Sigmoid colon (tissue), 7 donors: ENCODE results near the gene CD8A. TPM values are rescaled to one million over a fixed set of nuclear protein-coding genes. Genes with fewer than 3 reads are reported as not detected.

Source experiments
- DNase-seq: peaks from one replicate; pipeline ENCODE4 v3.0.0-alpha.2; 2019
- H3K27ac ChIP-seq, 4 donors: fragments of 200-600 bp; sonication (generic); one replicate each; pipeline ENCODE4 v1.5.1; 2016 to 2019; ENCODE audit warnings: mild to moderate bottlenecking in 1 of 4
- H3K27me3 ChIP-seq, 3 donors: fragments of 200-600 bp; sonication (generic); one replicate each; pipeline ENCODE4 v1.5.1; 2019; ENCODE audit warnings: mild to moderate bottlenecking in 1 of 3
- H3K36me3 ChIP-seq, 4 donors: fragments of 200-600 bp; sonication (generic); one replicate each; pipeline ENCODE4 v1.5.1; 2016 to 2019
- H3K4me1 ChIP-seq, 4 donors: fragments of 200-600 bp; sonication (generic); one replicate each; pipeline ENCODE4 v1.5.1; 2017 to 2019
- H3K4me3 ChIP-seq, 4 donors: fragments of 200-600 bp; sonication (generic); one replicate each; pipeline ENCODE4 v1.5.1; 2017 to 2019; ENCODE audit warnings: mild to moderate bottlenecking in 2 of 4, moderate library complexity in 1 of 4
- H3K9me3 ChIP-seq, 4 donors: fragments of 200-600 bp in 3 of 4; sonication (generic) in 3 of 4; one replicate each; pipeline versions ENCODE4 v1.5.1 to v1.6.1; 2013 to 2019
- EP300 ChIP-seq, 4 donors: sonication (generic); formaldehyde crosslinking; IDR thresholded peaks; one replicate each; pipeline ENCODE4 v1.6.1; 2017; ENCODE audit warnings: antibody characterized with exemption in 4 of 4
- POLR2A ChIP-seq, 2 donors: fragments of 450-650 bp; IDR thresholded peaks; one replicate each; pipeline ENCODE4 v1.6.1; 2016; ENCODE audit warnings: antibody characterized with exemption in 2 of 2, mild to moderate bottlenecking in 2 of 2, moderate library complexity in 2 of 2
- POLR2AphosphoS5 ChIP-seq, 4 donors: sonication (generic); formaldehyde crosslinking; IDR thresholded peaks; one replicate each; pipeline ENCODE4 v1.6.1; 2017; ENCODE audit warnings: antibody characterized with exemption in 4 of 4
- WGBS, 2 donors: extraction: QIAGEN DNeasy Blood & Tissue Kit; methylation state at CpG; one replicate each; pipeline ENCODE4 v1.1.7; 2013; 5-methylcytosine and 5-hydroxymethylcytosine counted together
- intact Hi-C: fragments of 100-400 bp; cut with DNase I; formaldehyde crosslinking; loops from one replicate; pipeline ENCODE4 v1.15.1; 2023
- polyA plus RNA-seq, 3 donors: library from polyadenylated mRNA; stranded (reverse); fragments of 200-250 nt; gene quantifications; one replicate each; pipeline ENCODE4 v1.2.3, GENCODE V29; 2013
- total RNA-seq, 4 donors: library from RNA; depleted of rRNA; stranded (reverse); fragments of >200 nt; gene quantifications; one replicate each; pipeline ENCODE4 v1.1.0, GENCODE V29; 2016
- TF ChIP-seq, protein P1 (sequence below), 4 experiments: fragments of 450-650 bp in 3 of 4; fragments of 200-600 bp in 1 of 4; IDR thresholded peaks; one replicate each; pipeline ENCODE4 v1.5.1; 2016 to 2019; ENCODE audit warnings: antibody characterized with exemption in 4 of 4, mild to moderate bottlenecking in 3 of 4, moderate library complexity in 2 of 4
- donor health status: healthy with polysubstance abuse.
- donor health status: Bipolar disorder and iron deficiency.
- donor health status: healthy.

The CD8A gene
- total and polyA plus RNA-seq, 7 donors, result 0.36 to 15.5 (median 0.84) TPM; not detected in 1

DNA sequence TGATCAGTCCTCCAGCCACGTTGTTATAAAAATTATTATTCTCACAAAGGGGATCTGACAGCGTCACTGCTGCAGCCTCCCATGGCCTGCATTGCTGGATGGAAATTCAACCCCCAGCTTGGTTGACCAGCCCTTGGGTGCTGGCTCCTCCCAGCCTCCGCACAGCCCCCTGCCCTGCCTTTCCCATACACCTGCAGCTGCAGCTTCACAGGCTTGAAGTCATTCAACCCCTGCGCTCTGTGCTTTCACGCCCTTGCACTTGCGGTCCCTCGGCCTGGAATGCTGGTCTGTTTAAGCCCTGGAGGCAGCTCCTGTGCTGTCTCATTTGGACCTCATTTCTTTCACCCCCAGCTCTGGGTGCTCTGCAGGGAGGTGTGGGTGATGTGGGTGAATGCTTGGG lies 860 bp upstream of the CD8A start:
- H3K27me3 ChIP-seq, result peaks cover 33 to 73% (median 58%) of the 10 kb centered on the region in 3 donors
- no peaks in the 10 kb centered on the region for H3K36me3 ChIP-seq
- H3K4me1 ChIP-seq, result peaks cover 0 to 34% (median 29%) of the 10 kb centered on the region in 4 donors
- intact Hi-C loops, result no loop called here
- TF ChIP-seq POLR2AphosphoS5 (IDR thresholded peaks at IDR 0.05) (no peak), EP300 (IDR thresholded peaks at IDR 0.05) (no peak), POLR2A (IDR thresholded peaks at IDR 0.05) (no peak)
- TF ChIP-seq, protein P1, sequence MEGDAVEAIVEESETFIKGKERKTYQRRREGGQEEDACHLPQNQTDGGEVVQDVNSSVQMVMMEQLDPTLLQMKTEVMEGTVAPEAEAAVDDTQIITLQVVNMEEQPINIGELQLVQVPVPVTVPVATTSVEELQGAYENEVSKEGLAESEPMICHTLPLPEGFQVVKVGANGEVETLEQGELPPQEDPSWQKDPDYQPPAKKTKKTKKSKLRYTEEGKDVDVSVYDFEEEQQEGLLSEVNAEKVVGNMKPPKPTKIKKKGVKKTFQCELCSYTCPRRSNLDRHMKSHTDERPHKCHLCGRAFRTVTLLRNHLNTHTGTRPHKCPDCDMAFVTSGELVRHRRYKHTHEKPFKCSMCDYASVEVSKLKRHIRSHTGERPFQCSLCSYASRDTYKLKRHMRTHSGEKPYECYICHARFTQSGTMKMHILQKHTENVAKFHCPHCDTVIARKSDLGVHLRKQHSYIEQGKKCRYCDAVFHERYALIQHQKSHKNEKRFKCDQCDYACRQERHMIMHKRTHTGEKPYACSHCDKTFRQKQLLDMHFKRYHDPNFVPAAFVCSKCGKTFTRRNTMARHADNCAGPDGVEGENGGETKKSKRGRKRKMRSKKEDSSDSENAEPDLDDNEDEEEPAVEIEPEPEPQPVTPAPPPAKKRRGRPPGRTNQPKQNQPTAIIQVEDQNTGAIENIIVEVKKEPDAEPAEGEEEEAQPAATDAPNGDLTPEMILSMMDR (IDR thresholded peaks at IDR 0.05), result no peak
- peaks cover 0 to 3% (median under 1%) of the 10 kb centered on the region in 4 donors for H3K9me3 ChIP-seq
- no peak overlapping the region for H3K4me3 ChIP-seq
- WGBS, 2 donors, result 42 to 56% methylated on average over 7 of the region's 7 CpGs
- DNase-seq, result no peak
- H3K27ac ChIP-seq, result no peak overlapping the region

DNA sequence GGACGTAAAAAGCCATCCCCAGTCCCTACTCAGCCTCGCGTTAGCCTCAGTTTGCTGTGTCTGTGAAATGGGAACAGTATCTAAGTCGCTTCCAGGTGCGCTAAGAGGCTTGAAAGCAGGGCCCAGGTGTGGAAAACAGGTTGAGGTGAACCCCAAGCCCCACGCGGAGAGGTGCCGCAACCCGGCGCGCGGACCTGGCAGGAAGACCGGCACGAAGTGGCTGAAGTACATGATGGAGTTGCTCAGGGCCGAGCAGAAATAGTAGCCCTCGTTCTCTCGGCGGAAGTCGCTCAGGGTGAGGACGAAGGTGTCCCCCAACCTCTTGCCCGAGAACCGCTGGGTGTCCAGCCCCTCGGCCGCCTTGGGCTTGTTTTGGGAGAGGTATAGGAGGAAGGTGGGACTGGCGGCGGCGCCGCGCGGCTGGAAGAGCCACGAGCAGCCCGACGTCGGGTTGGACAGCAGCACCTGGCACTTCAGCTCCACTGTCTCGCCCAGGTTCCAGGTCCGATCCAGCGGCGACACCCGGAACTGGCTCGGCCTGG lies 508 bp downstream of the CD8A start:
- intact Hi-C loops, result no loop called here
- no peaks in the 10 kb centered on the region for H3K9me3 ChIP-seq
- TF ChIP-seq EP300 (IDR thresholded peaks at IDR 0.05) (no peak), POLR2A (IDR thresholded peaks at IDR 0.05) (no peak), POLR2AphosphoS5 (IDR thresholded peaks at IDR 0.05) (no peak)
- TF ChIP-seq, protein P1 (IDR thresholded peaks at IDR 0.05), result no peak
- peak overlapping the region in 2 of 4 donors; percentile 24 to 36 for H3K4me3 ChIP-seq
- 7 to 11% methylated on average over 40 of the region's 40 CpGs for WGBS, 2 donors
- H3K36me3 ChIP-seq, result no peaks in the 10 kb centered on the region
- H3K27me3 ChIP-seq, result peaks cover 33 to 73% (median 56%) of the 10 kb centered on the region in 3 donors
- no peak overlapping the region for H3K27ac ChIP-seq
- peaks cover 0 to 34% (median 29%) of the 10 kb centered on the region in 4 donors for H3K4me1 ChIP-seq
- no peak for DNase-seq

DNA sequence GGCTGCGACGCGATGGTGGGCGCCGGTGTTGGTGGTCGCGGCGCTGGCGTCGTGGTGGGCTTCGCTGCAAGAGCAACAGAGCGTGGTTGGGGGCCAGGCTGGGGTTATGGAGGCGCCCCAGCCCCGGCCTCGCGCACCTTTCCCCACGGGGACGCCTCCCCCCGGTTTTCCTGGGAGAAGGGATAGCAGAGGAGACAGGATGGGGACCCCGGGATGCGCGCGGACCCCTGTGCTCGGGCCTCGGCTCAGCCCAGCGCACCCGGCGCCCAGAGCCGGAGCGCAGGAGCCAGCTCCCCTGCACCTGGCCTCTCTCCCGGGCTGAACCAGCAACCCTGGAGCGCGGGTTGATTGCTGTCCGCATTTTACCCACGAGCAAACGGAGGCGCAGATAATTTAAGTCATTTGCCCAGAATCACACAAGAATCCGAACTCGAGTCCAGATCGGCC lies 1.0 kb downstream of the CD8A start:
- Histone ChIP-seq H3K4me3 (peak overlapping the region in 2 of 4 donors; percentile 14 to 36), H3K9me3 (no peaks in the 10 kb centered on the region), H3K27me3 (peaks cover 33 to 69% (median 51%) of the 10 kb centered on the region in 3 donors), H3K4me1 (peaks cover 0 to 34% (median 29%) of the 10 kb centered on the region in 4 donors), H3K27ac (no peak overlapping the region), H3K36me3 (no peaks in the 10 kb centered on the region)
- TF ChIP-seq EP300 (IDR thresholded peaks at IDR 0.05), result no peak
- intact Hi-C loops, result no loop called here
- no peak for DNase-seq
- WGBS, 2 donors, result 12 to 17% methylated on average over 40 of the region's 40 CpGs

DNA sequence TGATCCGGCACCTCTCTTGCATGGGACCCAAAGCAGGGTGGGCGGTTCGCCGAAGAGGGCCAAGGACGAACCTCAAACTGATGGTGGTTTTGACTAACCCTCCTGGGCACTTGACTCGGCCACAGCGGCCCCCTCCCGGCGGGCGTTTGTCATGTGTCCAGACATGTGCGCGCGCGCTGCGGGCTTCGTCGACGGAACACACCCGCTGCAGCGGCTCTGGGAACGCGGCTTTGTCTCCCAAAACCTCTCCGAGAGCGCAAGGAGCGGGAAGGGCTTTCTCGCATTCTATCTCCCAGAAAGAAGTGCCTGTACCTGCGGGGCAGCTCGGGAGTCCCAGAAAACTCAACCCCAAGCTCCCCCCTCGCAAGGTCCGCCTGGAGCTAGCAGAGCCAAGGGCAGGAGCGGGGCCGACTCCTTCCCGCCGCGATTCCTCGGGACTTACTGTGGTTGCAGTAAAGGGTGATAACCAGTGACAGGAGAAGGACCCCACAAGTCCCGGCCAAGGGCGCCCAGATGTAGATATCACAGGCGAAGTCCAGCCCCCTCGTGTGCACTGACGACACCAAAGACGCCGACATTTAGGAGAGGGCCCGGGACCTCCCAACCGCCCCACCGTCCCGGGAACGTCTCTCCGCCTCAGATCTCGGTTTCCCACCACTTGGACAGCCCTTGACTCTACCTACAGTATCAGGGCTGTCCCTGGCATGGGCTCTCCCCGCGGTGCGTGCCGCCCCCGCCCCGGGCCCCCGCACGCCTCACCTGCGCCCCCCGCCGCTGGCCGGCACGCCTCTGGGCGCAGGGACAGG lies 1.6 kb downstream of the CD8A start:
- Histone ChIP-seq H3K27ac (no peak overlapping the region), H3K27me3 (peaks cover 33 to 63% (median 46%) of the 10 kb centered on the region in 3 donors), H3K4me1 (peaks cover 0 to 34% (median 29%) of the 10 kb centered on the region in 4 donors), H3K36me3 (no peaks in the 10 kb centered on the region), H3K9me3 (no peaks in the 10 kb centered on the region), H3K4me3 (peak overlapping the region in 2 of 4 donors; percentile 14 to 36)
- TF ChIP-seq POLR2A (IDR thresholded peaks at IDR 0.05) (no peak), EP300 (IDR thresholded peaks at IDR 0.05) (no peak), POLR2AphosphoS5 (IDR thresholded peaks at IDR 0.05) (no peak)
- TF ChIP-seq, protein P1 (IDR thresholded peaks at IDR 0.05), result no peak
- 8 to 10% methylated on average over 64 of the region's 64 CpGs for WGBS, 2 donors
- no peak for DNase-seq
- intact Hi-C loops, result no loop called here

DNA sequence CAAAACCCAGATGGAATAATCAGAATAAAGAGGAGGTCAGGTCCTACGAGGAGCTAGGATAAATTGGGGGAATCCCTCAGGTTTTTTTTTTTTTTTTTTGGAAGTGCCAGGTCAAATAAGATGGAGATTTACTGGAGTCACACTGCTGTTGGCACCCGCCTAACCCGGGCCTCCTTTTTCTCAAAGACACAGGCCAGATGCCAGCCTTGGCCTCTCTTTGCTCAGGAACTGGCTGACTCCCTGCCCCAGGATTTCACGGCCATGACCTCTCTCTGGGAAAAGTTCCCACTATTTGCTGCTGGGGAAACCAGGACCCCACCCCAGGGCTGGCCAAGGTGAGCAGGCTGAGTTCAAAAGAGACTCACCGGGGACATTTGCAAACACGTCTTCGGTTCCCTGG lies 2.5 kb downstream of the CD8A start:
- 65 to 70% methylated on average over 7 of the region's 7 CpGs for WGBS, 2 donors

More for the DNA sequence above, 2.5 kb downstream of the CD8A start:
- Histone ChIP-seq H3K4me3 (no peak overlapping the region), H3K27ac (no peak overlapping the region), H3K36me3 (no peaks in the 10 kb centered on the region), H3K27me3 (peaks cover 33 to 54% (median 37%) of the 10 kb centered on the region in 3 donors), H3K9me3 (no peaks in the 10 kb centered on the region), H3K4me1 (peaks cover 0 to 34% (median 29%) of the 10 kb centered on the region in 4 donors)
- intact Hi-C loops, result no loop called here
- TF ChIP-seq, protein P1 (IDR thresholded peaks at IDR 0.05), result no peak
- TF ChIP-seq POLR2A (IDR thresholded peaks at IDR 0.05), result no peak
- no peak for TF ChIP-seq EP300 (IDR thresholded peaks at IDR 0.05)
- no peak for TF ChIP-seq POLR2AphosphoS5 (IDR thresholded peaks at IDR 0.05)
- DNase-seq, result no peak
